ENCODE measurements around the gene ZBTB18.

GRCh38 chr1:244092293-244092963 is 41.3 kb downstream of the ZBTB18 start:
- TF ChIP-seq TAF1 (IDR thresholded peaks at IDR 0.05; ENCODE audit: borderline replicate concordance, low read depth, low read length) = no peak
- no peak for TF ChIP-seq POLR2AphosphoS5 (IDR thresholded peaks at IDR 0.05; ENCODE audit: low read depth, low read length)

Measured in GM12892 (cell line).